ENCODE data around the gene RABGEF1. TPM values are rescaled to one million over a fixed set of nuclear protein-coding genes. Genes with fewer than 3 reads are reported as not detected.
A peak's percentile ranks its signal among the peaks of the same experiment; 100 is the strongest.
"Not testable (repeated sequence)": the region's sequence is repeated elsewhere in the genome, so short reads cannot be mapped to it uniquely, and the experiment has no call there.

Gene RABGEF1
- total RNA-seq, 1 donor from 2014 or later = 71.3 TPM

- peak; percentile 28 for FAIRE-seq
- peak; percentile 96 for DNase-seq (ENCODE audit: low spot score in 2 of 2)
Measured at GRCh38 chr7:66844552-66845378, 104.2 kb downstream of the RABGEF1 start.

GRCh38 chr7:66845379-66846095, 105.0 kb downstream of the RABGEF1 start:
- FAIRE-seq = no peak

GRCh38 chr7:66846096-66846445, 105.5 kb downstream of the RABGEF1 start:
- FAIRE-seq; DNase-seq (ENCODE audit: low spot score in 2 of 2): not testable (repeated sequence)

More at GRCh38 chr7:66845379-66846095, 105.0 kb downstream of the RABGEF1 start:
- no peak for DNase-seq (ENCODE audit: low spot score in 2 of 2)

GRCh38 chr7:66847523-66847855, 107.0 kb downstream of the RABGEF1 start:
- DNase-seq (ENCODE audit: low spot score in 2 of 2); FAIRE-seq: not testable (repeated sequence)

- DNase-seq (ENCODE audit: low spot score in 2 of 2) = no peak
- FAIRE-seq = no peak
Measured at GRCh38 chr7:66847879-66848790, 107.6 kb downstream of the RABGEF1 start.

- no peak for DNase-seq (ENCODE audit: low spot score in 2 of 2)
- FAIRE-seq = no peak
Measured at GRCh38 chr7:66859339-66859738, 118.8 kb downstream of the RABGEF1 start.

- FAIRE-seq (no peak), DNase-seq (ENCODE audit: low spot score in 2 of 2) (no peak)
Measured at GRCh38 chr7:66859794-66860645, 119.5 kb downstream of the RABGEF1 start.

- DNase-seq (ENCODE audit: low spot score in 2 of 2) (no peak), FAIRE-seq (no peak)
Measured at GRCh38 chr7:66860767-66861166, 120.2 kb downstream of the RABGEF1 start.

Small RNAs within 50 kb of the gene (small RNA-seq; reads per million reads assigned to genes)
- not detected for gene AC027644.2

Other genes starting within 250 kb of the RABGEF1 start
- gene KCTD7, start 111.9 kb upstream of the RABGEF1 start, total RNA-seq = 33.8 TPM
- 46.9 TPM for gene TMEM248, start 180.5 kb downstream of the RABGEF1 start, total RNA-seq

Measured in frontal cortex (tissue), 4 donors.